Ishikawa (cell line): ENCODE data around the gene PPP1R27.

Experiments
- CEBPB ChIP-seq: IDR thresholded peaks from 2 replicates; pipeline ENCODE4 v1.6.1; 2012
- EGR1 ChIP-seq: IDR thresholded peaks from 2 replicates; pipeline ENCODE4 v1.6.1; 2012
- EP300 ChIP-seq: IDR thresholded peaks from 2 replicates; pipeline ENCODE4 v1.6.1; 2012; ENCODE audit warnings: borderline replicate concordance
- MAX ChIP-seq: IDR thresholded peaks from 2 replicates; pipeline ENCODE4 v1.6.1; 2012
- RAD21 ChIP-seq: IDR thresholded peaks from 2 replicates; pipeline ENCODE4 v1.6.1; 2012; ENCODE audit warnings: low read depth
- REST ChIP-seq: IDR thresholded peaks from 2 replicates; pipeline ENCODE4 v1.6.1; 2012; ENCODE audit warnings: low read depth, mild to moderate bottlenecking
- TAF1 ChIP-seq: IDR thresholded peaks from 2 replicates; pipeline ENCODE4 v1.6.1; 2012; ENCODE audit warnings: low read depth, mild to moderate bottlenecking
- USF1 ChIP-seq: IDR thresholded peaks from 2 replicates; pipeline ENCODE4 v1.6.1; 2012
- YY1 ChIP-seq: IDR thresholded peaks from 2 replicates; pipeline ENCODE4 v1.6.1; 2012; ENCODE audit warnings: low read depth

- TF ChIP-seq CEBPB, result no peak
- TF ChIP-seq RAD21, result no peak
- no peak for TF ChIP-seq EGR1
- no peak for TF ChIP-seq YY1
- TF ChIP-seq EP300, result no peak
- TF ChIP-seq TAF1, result no peak
- TF ChIP-seq REST, result no peak
- no peak for TF ChIP-seq MAX
- TF ChIP-seq USF1, result no peak
These were observed 25.3 kb downstream of the PPP1R27 start for GRCh38 chr17:81809556-81809998.
